Measurements from ENCODE around the gene BMP3.

Gene BMP3

GRCh38 chr4:81058621-81059020 is 28.1 kb downstream of the BMP3 start:
- CTCF ChIA-PET, result interaction anchor here (0.6 kb wide), 1 partner anchor 963 kb away, joined by 3 read pairs; no protein-coding TSS in a partner anchor
- TF ChIP-seq, protein P1, sequence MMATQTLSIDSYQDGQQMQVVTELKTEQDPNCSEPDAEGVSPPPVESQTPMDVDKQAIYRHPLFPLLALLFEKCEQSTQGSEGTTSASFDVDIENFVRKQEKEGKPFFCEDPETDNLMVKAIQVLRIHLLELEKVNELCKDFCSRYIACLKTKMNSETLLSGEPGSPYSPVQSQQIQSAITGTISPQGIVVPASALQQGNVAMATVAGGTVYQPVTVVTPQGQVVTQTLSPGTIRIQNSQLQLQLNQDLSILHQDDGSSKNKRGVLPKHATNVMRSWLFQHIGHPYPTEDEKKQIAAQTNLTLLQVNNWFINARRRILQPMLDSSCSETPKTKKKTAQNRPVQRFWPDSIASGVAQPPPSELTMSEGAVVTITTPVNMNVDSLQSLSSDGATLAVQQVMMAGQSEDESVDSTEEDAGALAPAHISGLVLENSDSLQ (IDR thresholded peaks at IDR 0.05), result no peak
- no peak for TF ChIP-seq LEF1 (IDR thresholded peaks at IDR 0.05; ENCODE audit: borderline replicate concordance)
- no peak for TF ChIP-seq ARNT (IDR thresholded peaks at IDR 0.05)
- TF ChIP-seq L3MBTL2 (conservative IDR thresholded peaks at IDR 0.05), result no peak
- no peak for TF ChIP-seq BHLHE40 (IDR thresholded peaks at IDR 0.05; ENCODE audit: borderline replicate concordance)
- no peak for TF ChIP-seq CTBP1 (IDR thresholded peaks at IDR 0.05; ENCODE audit: borderline replicate concordance)
- TF ChIP-seq FOXA1 (IDR thresholded peaks at IDR 0.05), result no peak
- TF ChIP-seq FOXM1 (IDR thresholded peaks at IDR 0.05; ENCODE audit: borderline replicate concordance), result no peak
- no peak for TF ChIP-seq SUZ12 (IDR thresholded peaks at IDR 0.05)
- no peak for TF ChIP-seq NFRKB (IDR thresholded peaks at IDR 0.05)
- TF ChIP-seq HDGF (IDR thresholded peaks at IDR 0.05; ENCODE audit: borderline replicate concordance), result no peak
- no peak for TF ChIP-seq TARDBP (IDR thresholded peaks at IDR 0.05)
- TF ChIP-seq SP1 (IDR thresholded peaks at IDR 0.05), result no peak
- TF ChIP-seq ELF4 (IDR thresholded peaks at IDR 0.05), result no peak
- no peak for TF ChIP-seq FOXK2 (IDR thresholded peaks at IDR 0.05)
- no peak for TF ChIP-seq ZNF384 (IDR thresholded peaks at IDR 0.05)
- no peak for DNase-seq (ENCODE audit: extremely low spot score)
- POLR2A ChIA-PET, result no interaction called here

DNA sequence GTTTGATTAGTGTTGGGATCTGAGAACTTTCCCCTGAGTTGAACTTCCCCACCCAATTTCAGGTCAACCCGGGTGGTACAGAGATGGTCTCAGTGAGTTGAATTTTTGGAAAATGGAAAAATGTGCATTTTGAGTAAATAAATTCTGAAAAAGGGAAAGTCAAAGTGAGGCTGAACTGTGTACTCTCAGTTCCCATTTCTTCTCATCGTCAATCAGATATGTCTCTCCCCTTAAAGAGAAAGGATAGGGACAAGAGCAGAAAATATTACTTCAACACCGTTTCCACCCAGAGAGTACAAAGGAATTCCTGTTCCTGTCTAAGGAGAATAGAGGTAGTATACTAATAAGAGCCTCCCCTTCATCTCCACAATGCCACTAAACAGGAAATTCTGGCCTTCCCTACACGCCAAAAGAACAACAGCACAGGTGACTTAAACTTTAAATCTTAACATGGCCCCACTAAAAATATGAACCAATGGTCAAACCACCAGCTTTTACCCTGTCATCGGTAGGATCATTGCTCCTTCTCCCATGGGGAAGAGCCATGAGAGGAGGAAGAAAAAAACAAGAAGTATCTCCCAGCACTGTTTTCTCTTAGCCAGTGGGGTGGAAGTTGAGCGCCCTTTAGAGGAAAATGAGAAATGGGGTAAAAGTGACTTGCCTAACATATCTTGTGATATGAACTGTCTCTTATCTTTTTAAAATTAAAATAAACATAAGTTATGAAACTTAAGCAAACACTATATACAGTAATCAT is 30.3 kb downstream of the BMP3 start:
- POLR2A ChIA-PET, result no interaction called here

GRCh38 chr4:81061344-81061730 is 30.8 kb downstream of the BMP3 start:
- ChIA-PET POLR2A (no interaction called here), CTCF (no interaction called here)
- TF ChIP-seq FOXM1 (IDR thresholded peaks at IDR 0.05; ENCODE audit: borderline replicate concordance) (no peak), SUZ12 (IDR thresholded peaks at IDR 0.05) (no peak), BHLHE40 (IDR thresholded peaks at IDR 0.05; ENCODE audit: borderline replicate concordance) (no peak), ZNF384 (IDR thresholded peaks at IDR 0.05) (no peak), ARNT (IDR thresholded peaks at IDR 0.05) (no peak), FOXK2 (IDR thresholded peaks at IDR 0.05) (no peak), TARDBP (IDR thresholded peaks at IDR 0.05) (no peak), L3MBTL2 (conservative IDR thresholded peaks at IDR 0.05) (no peak), SP1 (IDR thresholded peaks at IDR 0.05) (no peak), NFRKB (IDR thresholded peaks at IDR 0.05) (no peak), LEF1 (IDR thresholded peaks at IDR 0.05; ENCODE audit: borderline replicate concordance) (no peak), FOXA1 (IDR thresholded peaks at IDR 0.05) (no peak)
- TF ChIP-seq, protein P1 (IDR thresholded peaks at IDR 0.05), result no peak
- DNase-seq (ENCODE audit: extremely low spot score), result no peak

More for the DNA sequence above, 30.3 kb downstream of the BMP3 start:
- no peak for TF ChIP-seq NFRKB (IDR thresholded peaks at IDR 0.05)
- TF ChIP-seq FOXM1 (IDR thresholded peaks at IDR 0.05; ENCODE audit: borderline replicate concordance), result no peak
- TF ChIP-seq FOXK2 (IDR thresholded peaks at IDR 0.05), result no peak
- no peak for TF ChIP-seq SP1 (IDR thresholded peaks at IDR 0.05)
- TF ChIP-seq, protein P1 (IDR thresholded peaks at IDR 0.05), result no peak
- TF ChIP-seq ELF4 (IDR thresholded peaks at IDR 0.05), result no peak
- TF ChIP-seq SUZ12 (IDR thresholded peaks at IDR 0.05), result no peak
- TF ChIP-seq L3MBTL2 (conservative IDR thresholded peaks at IDR 0.05), result no peak
- no peak for TF ChIP-seq CTBP1 (IDR thresholded peaks at IDR 0.05; ENCODE audit: borderline replicate concordance)
- no peak for TF ChIP-seq LEF1 (IDR thresholded peaks at IDR 0.05; ENCODE audit: borderline replicate concordance)
- TF ChIP-seq TARDBP (IDR thresholded peaks at IDR 0.05), result no peak
- TF ChIP-seq HDGF (IDR thresholded peaks at IDR 0.05; ENCODE audit: borderline replicate concordance), result no peak
- TF ChIP-seq BHLHE40 (IDR thresholded peaks at IDR 0.05; ENCODE audit: borderline replicate concordance), result no peak
- CTCF ChIA-PET, result no interaction called here
- DNase-seq (ENCODE audit: extremely low spot score), result no peak

- TF ChIP-seq ZNF384 (IDR thresholded peaks at IDR 0.05) (no peak), BHLHE40 (IDR thresholded peaks at IDR 0.05; ENCODE audit: borderline replicate concordance) (no peak), ARNT (IDR thresholded peaks at IDR 0.05) (no peak), SUZ12 (IDR thresholded peaks at IDR 0.05) (no peak), NFRKB (IDR thresholded peaks at IDR 0.05) (no peak), SP1 (IDR thresholded peaks at IDR 0.05) (no peak), L3MBTL2 (conservative IDR thresholded peaks at IDR 0.05) (no peak), CTBP1 (IDR thresholded peaks at IDR 0.05; ENCODE audit: borderline replicate concordance) (no peak)
- TF ChIP-seq, protein P1 (IDR thresholded peaks at IDR 0.05), result no peak
- ChIA-PET POLR2A (no interaction called here), CTCF (no interaction called here)
- DNase-seq (ENCODE audit: extremely low spot score), result no peak
These were observed 31.5 kb downstream of the BMP3 start for GRCh38 chr4:81062001-81062400.

GRCh38 chr4:81065446-81065845 is 34.9 kb downstream of the BMP3 start:
- no peak for TF ChIP-seq FOXK2 (IDR thresholded peaks at IDR 0.05)
- no peak for TF ChIP-seq SUZ12 (IDR thresholded peaks at IDR 0.05)
- TF ChIP-seq LEF1 (IDR thresholded peaks at IDR 0.05; ENCODE audit: borderline replicate concordance), result no peak
- TF ChIP-seq BHLHE40 (IDR thresholded peaks at IDR 0.05; ENCODE audit: borderline replicate concordance), result no peak
- TF ChIP-seq CTBP1 (IDR thresholded peaks at IDR 0.05; ENCODE audit: borderline replicate concordance), result no peak
- TF ChIP-seq HDGF (IDR thresholded peaks at IDR 0.05; ENCODE audit: borderline replicate concordance), result no peak
- CTCF ChIA-PET, result no interaction called here
- POLR2A ChIA-PET, result no interaction called here
- no peak for DNase-seq (ENCODE audit: extremely low spot score)

Data from HEK293T (cell line).